H1 (cell line): Measurements from ENCODE around the gene MAP10. TPM values are rescaled to one million over a fixed set of nuclear protein-coding genes. Genes with fewer than 3 reads are reported as not detected.

Experiments used
- CTCF ChIA-PET: fragments of 300-600 bp; sonication (Branson Sonifier 250); formaldehyde crosslinking; loops from one replicate; lab custom pipeline; 2021; ENCODE audit not compliant: partially characterized antibody; lab: Charles Lee
- POLR2A ChIA-PET: fragments of 300-600 bp; sonication (Branson Sonifier 250); formaldehyde crosslinking; loops from one replicate; lab custom pipeline; 2021; ENCODE audit warnings: inconsistent platforms; ENCODE audit not compliant: partially characterized antibody; lab: Charles Lee
- DNase-seq, 2 experiments: peaks; one replicate each; pipeline versions ENCODE4 v3.0.0 to v3.0.0-alpha.2; 2010 to 2022; ENCODE audit warnings: low spot score in 2 of 2, low read depth in 1 of 2, mixed read lengths in 1 of 2
- FAIRE-seq: peaks from 2 replicates; lab custom pipeline; 2011; peaks lifted over from hg19 to GRCh38; lab: Jason Lieb, UNC
- H2AFZ ChIP-seq: 2 replicates; pipeline ENCODE4 v1.8.1; 2012; ENCODE audit warnings: low read length, inconsistent platforms
- H2AK5ac ChIP-seq: 2 replicates; pipeline ENCODE4 v1.6.1; 2013; ENCODE audit warnings: low read depth, low read length
- H2BK120ac ChIP-seq: replicated peaks from 2 replicates; pipeline ENCODE3; 2013; ENCODE audit warnings: low read depth, low read length, inconsistent platforms
- H2BK12ac ChIP-seq: 2 replicates; pipeline ENCODE4 v1.6.1; 2013; ENCODE audit warnings: low read depth, low read length
- H2BK15ac ChIP-seq: 2 replicates; pipeline ENCODE4 v1.6.1; 2013; ENCODE audit warnings: low read length
- H2BK20ac ChIP-seq: 2 replicates; pipeline ENCODE4 v1.6.1; 2013; ENCODE audit warnings: low read length
- H2BK5ac ChIP-seq: 2 replicates; pipeline ENCODE4 v1.6.1; 2013; ENCODE audit warnings: low read depth, low read length
- H3K14ac ChIP-seq: 2 replicates; pipeline ENCODE4 v1.6.1; 2013; ENCODE audit warnings: inconsistent platforms; ENCODE audit not compliant: insufficient read length
- H3K18ac ChIP-seq: 2 replicates; pipeline ENCODE4 v1.6.1; 2013; ENCODE audit warnings: low read length; ENCODE audit errors: extremely low read depth
- H3K23ac ChIP-seq: 2 replicates; pipeline ENCODE4 v1.6.1; 2013; ENCODE audit warnings: inconsistent platforms; ENCODE audit not compliant: insufficient read length
- H3K23me2 ChIP-seq: 2 replicates; pipeline ENCODE4 v1.6.1; 2013; ENCODE audit warnings: low read depth, low read length
- H3K27ac ChIP-seq: 2 replicates; pipeline ENCODE4 v1.6.1; 2011; ENCODE audit warnings: low read depth, low read length, inconsistent platforms
- H3K27me3 ChIP-seq, 4 experiments: replicated peaks in 1 of 4; 1 replicate in 1 of 4; 2 replicates in 3 of 4; pipeline versions ENCODE4 v1.6.1 to v1.8.1; 2011 to 2013; ENCODE audit warnings: low read length in 3 of 4, mild to moderate bottlenecking in 3 of 4, inconsistent platforms in 2 of 4, mixed read lengths in 2 of 4, moderate library complexity in 1 of 4; ENCODE audit not compliant: control insufficient read depth in 3 of 4, insufficient read depth in 3 of 4; ENCODE audit errors: extremely low read depth in 1 of 4
- H3K36me3 ChIP-seq, 4 experiments: 2 replicates each; pipeline versions ENCODE4 v1.6.1 to v1.8.1; 2011 to 2013; ENCODE audit warnings: mild to moderate bottlenecking in 4 of 4, low read length in 3 of 4, moderate library complexity in 2 of 4, control low read depth in 1 of 4, inconsistent platforms in 1 of 4; ENCODE audit not compliant: insufficient read depth in 4 of 4, control insufficient read depth in 2 of 4
- H3K4ac ChIP-seq: replicated peaks from 2 replicates; pipeline ENCODE3; 2013; ENCODE audit warnings: low read length, low read depth, mixed read lengths, inconsistent platforms; ENCODE audit not compliant: insufficient read length
- H3K4me1 ChIP-seq, 4 experiments: replicated peaks in 1 of 4; 1 replicate in 1 of 4; 2 replicates in 3 of 4; pipeline versions ENCODE4 v1.6.1 to v1.8.1; 2011 to 2013; ENCODE audit warnings: low read length in 3 of 4, inconsistent platforms in 2 of 4, mixed read lengths in 1 of 4; ENCODE audit not compliant: insufficient read depth in 4 of 4, control insufficient read depth in 3 of 4
- H3K4me2 ChIP-seq, 2 experiments: 2 replicates each; pipeline versions ENCODE4 v1.6.1 to v1.8.1; 2011 to 2013; ENCODE audit warnings: low read depth in 2 of 2, low read length in 2 of 2, control low read depth in 1 of 2, inconsistent platforms in 1 of 2, mild to moderate bottlenecking in 1 of 2; ENCODE audit not compliant: insufficient read depth in 1 of 2
- H3K4me3 ChIP-seq, 4 experiments: fragments of 200-600, 300-600 bp in 1 of 4; sonication (generic), shearing (Covaris generic), sonication (Bioruptor Twin) in 1 of 4; 2 replicates each; pipeline versions ENCODE4 v1.5.1 to v1.8.1; 2011 to 2016; ENCODE audit warnings: low read length in 4 of 4, low read depth in 3 of 4, control low read depth in 2 of 4, inconsistent platforms in 2 of 4, mild to moderate bottlenecking in 2 of 4, mixed read lengths in 1 of 4, moderate library complexity in 1 of 4; ENCODE audit not compliant: insufficient read depth in 2 of 4; ENCODE audit errors: extremely low read depth in 1 of 4
- H3K56ac ChIP-seq: replicated peaks from 2 replicates; pipeline ENCODE3; 2013; ENCODE audit warnings: low read depth, mild to moderate bottlenecking, mixed read lengths, low read length, inconsistent platforms; ENCODE audit not compliant: insufficient read length
- H3K79me1 ChIP-seq: 2 replicates; pipeline ENCODE4 v1.6.1; 2013; ENCODE audit warnings: low read depth, low read length, control low read depth
- H3K79me2 ChIP-seq, 2 experiments: 2 replicates each; pipeline versions ENCODE4 v1.6.1 to v1.8.1; 2012 to 2013; ENCODE audit warnings: low read length in 2 of 2, mild to moderate bottlenecking in 2 of 2, inconsistent platforms in 1 of 2; ENCODE audit not compliant: insufficient read depth in 2 of 2, control insufficient read depth in 1 of 2
- H3K9ac ChIP-seq, 4 experiments: replicated peaks in 1 of 4; 1 replicate in 1 of 4; 2 replicates in 3 of 4; pipeline versions ENCODE4 v1.6.1 to v1.8.1; 2011 to 2013; ENCODE audit warnings: low read depth in 3 of 4, low read length in 3 of 4, control low read depth in 2 of 4, mild to moderate bottlenecking in 2 of 4, moderate library complexity in 2 of 4, inconsistent platforms in 1 of 4; ENCODE audit errors: extremely low read depth in 1 of 4
- H3K9me3 ChIP-seq, 2 experiments: 2 replicates each; pipeline versions ENCODE4 v1.6.1 to v1.8.1; 2012 to 2013; ENCODE audit warnings: mild to moderate bottlenecking in 2 of 2, moderate library complexity in 2 of 2, control low read depth in 1 of 2, inconsistent platforms in 1 of 2, low read depth in 1 of 2, low read length in 1 of 2, mixed read lengths in 1 of 2; ENCODE audit not compliant: insufficient read depth in 2 of 2
- H4K20me1 ChIP-seq, 2 experiments: replicated peaks in 1 of 2; 2 replicates each; pipeline versions ENCODE3 to v1.8.1; 2011 to 2013; ENCODE audit warnings: inconsistent platforms in 2 of 2, low read length in 2 of 2, mild to moderate bottlenecking in 1 of 2; ENCODE audit not compliant: insufficient read depth in 2 of 2, control insufficient read depth in 1 of 2
- H4K5ac ChIP-seq: 2 replicates; pipeline ENCODE4 v1.6.1; 2013; ENCODE audit warnings: low read length, low read depth, mixed read lengths, inconsistent platforms; ENCODE audit not compliant: insufficient read length
- H4K8ac ChIP-seq: 2 replicates; pipeline ENCODE4 v1.8.0; 2013; ENCODE audit warnings: mild to moderate bottlenecking, moderate library complexity, low read length, inconsistent platforms; ENCODE audit not compliant: insufficient read depth; ENCODE audit errors: extremely low read depth
- H4K91ac ChIP-seq: replicated peaks from 2 replicates; pipeline ENCODE3; 2013; ENCODE audit warnings: low read length, mixed read lengths, inconsistent platforms; ENCODE audit not compliant: insufficient read length
- BCL11A ChIP-seq, 2 experiments: IDR thresholded peaks; one replicate each; pipeline ENCODE4 v1.6.1; 2011; ENCODE audit warnings: low read depth in 2 of 2, low read length in 2 of 2, mild to moderate bottlenecking in 2 of 2
- BRCA1 ChIP-seq: IDR thresholded peaks from 2 replicates; pipeline ENCODE4 v1.6.1; 2012; ENCODE audit warnings: low read depth, low read length, improper control_type of control experiment
- FOSL1 ChIP-seq: IDR thresholded peaks from 2 replicates; pipeline ENCODE4 v1.6.1; 2011; ENCODE audit warnings: mild to moderate bottlenecking, low read depth, low read length, moderate library complexity; ENCODE audit not compliant: insufficient read depth
- GTF2F1 ChIP-seq: IDR thresholded peaks from 2 replicates; pipeline ENCODE4 v1.6.1; 2012; ENCODE audit warnings: low read depth, low read length, improper control_type of control experiment, borderline replicate concordance
- KDM5A ChIP-seq: fragments of 200-600 bp; IDR thresholded peaks from 2 replicates; pipeline ENCODE4 v1.7.1; 2012; ENCODE audit warnings: mild to moderate bottlenecking, low read length, inconsistent platforms, mixed read lengths
- MAX ChIP-seq: IDR thresholded peaks from 2 replicates; pipeline ENCODE4 v1.6.1; 2012; ENCODE audit warnings: inconsistent platforms
- POLR2AphosphoS5 ChIP-seq: IDR thresholded peaks from 2 replicates; pipeline ENCODE4 v1.6.1; 2011; ENCODE audit warnings: low read depth, low read length
- POU5F1 ChIP-seq: IDR thresholded peaks from 2 replicates; pipeline ENCODE4 v1.6.1; 2011; ENCODE audit warnings: low read depth, mild to moderate bottlenecking, low read length, moderate library complexity
- RFX5 ChIP-seq: IDR thresholded peaks from 2 replicates; pipeline ENCODE4 v1.6.1; 2011; ENCODE audit warnings: low read depth, low read length, improper control_type of control experiment, borderline replicate concordance
- SUZ12 ChIP-seq: fragments of 200-600 bp; sonication (generic); IDR thresholded peaks from 2 replicates; pipeline ENCODE4 v1.6.1; 2012; ENCODE audit warnings: mild to moderate bottlenecking, inconsistent platforms, low read length, moderate library complexity, mixed read lengths
- TBP ChIP-seq: IDR thresholded peaks from 2 replicates; pipeline ENCODE4 v1.6.1; 2011; ENCODE audit warnings: low read depth, low read length, improper control_type of control experiment
- TCF12 ChIP-seq: IDR thresholded peaks from 2 replicates; pipeline ENCODE4 v1.6.1; 2011; ENCODE audit warnings: low read depth, mild to moderate bottlenecking, low read length
- YY1 ChIP-seq: IDR thresholded peaks from 2 replicates; pipeline ENCODE4 v1.6.1; 2011; ENCODE audit warnings: low read depth, mild to moderate bottlenecking, low read length
- WGBS, 2 experiments: shearing (Covaris generic) in 1 of 2; methylation state at CpG; one replicate each; pipeline versions ENCODE4 v1.1.6 to v1.1.7; 2013 to 2015; ENCODE audit warnings: low lambda C conversion rate in 2 of 2, mixed read lengths in 2 of 2, inconsistent platforms in 1 of 2, low coverage in 1 of 2, missing lambda C conversion rate in 1 of 2; ENCODE audit not compliant: insufficient replicate concordance in 2 of 2, insufficient coverage in 1 of 2, insufficient read length in 1 of 2; ENCODE audit errors: extremely low coverage in 1 of 2, missing lambda C conversion rate in 1 of 2; 5-methylcytosine and 5-hydroxymethylcytosine counted together
- polyA plus RNA-seq, 7 experiments: library from polyadenylated mRNA; depleted of rRNA in 3 of 7; stranded (reverse) in 5 of 7; unstranded in 2 of 7; fragments of >200 nt in 5 of 7; fragments of 200-250 nt in 2 of 7; gene quantifications; 1 replicate in 5 of 7; 2 replicates in 1 of 7; 4 replicates in 1 of 7; pipeline versions ENCODE4 v1.2.1 to v1.2.3, GENCODE V29; 2011 to 2013; ENCODE audit warnings: missing spikeins in 2 of 7, mixed read lengths in 2 of 7
- total RNA-seq: library from RNA; stranded (reverse); fragmentation: NEBNext Ultra II Directional; extraction: Animal tissue kit (Norgen Biotek cat#: 25700); gene quantifications from 2 replicates; pipeline ENCODE4 v1.2.1, GENCODE V29; 2021

The MAP10 gene
- total and polyA plus RNA-seq, 2 of the 8 experiments (the other 6 are each of a cell fraction or from before 2014, with no cell fraction given), result 1.5 to 3.5 TPM

- WGBS, 2 experiments, result 82% methylated on average over 3 of the region's 3 CpGs; no CpG with 5 or more reads in 1 of the 2 experiments
- no peak overlapping the region for H3K4me3 ChIP-seq
- H3K56ac ChIP-seq, result no peak overlapping the region
- no peaks in the 10 kb centered on the region for H3K79me1 ChIP-seq
- no peak overlapping the region for H3K18ac ChIP-seq
- ChIA-PET POLR2A (no interaction called here), CTCF (interaction anchor here (1.3 kb wide), 1 partner anchor 157 kb away, joined by 6 read pairs; no protein-coding TSS in a partner anchor)
- H3K27me3 ChIP-seq, result no peaks in the 10 kb centered on the region
- no peak overlapping the region for H3K14ac ChIP-seq
- H3K36me3 ChIP-seq, result no peaks in the 10 kb centered on the region
- no peak overlapping the region for H2AK5ac ChIP-seq
- H2BK5ac ChIP-seq, result no peak overlapping the region
- no peaks in the 10 kb centered on the region for H4K20me1 ChIP-seq
- H3K27ac ChIP-seq, result no peak overlapping the region
- H3K9me3 ChIP-seq, result no peaks in the 10 kb centered on the region
- FAIRE-seq, result no peak
- no peak overlapping the region for H2BK20ac ChIP-seq
- no peak overlapping the region for H2AFZ ChIP-seq
- no peak for DNase-seq
- H3K23me2 ChIP-seq, result peaks cover 2% of the 10 kb centered on the region; the same call in 1 of the 2 replicates
- H3K79me2 ChIP-seq, result no peaks in the 10 kb centered on the region
- no peak overlapping the region for H3K9ac ChIP-seq
- H3K23ac ChIP-seq, result no peak overlapping the region
- H3K4me2 ChIP-seq, result no peak overlapping the region
- no peak overlapping the region for H4K91ac ChIP-seq
- no peak overlapping the region for H4K5ac ChIP-seq
- no peak overlapping the region for H2BK15ac ChIP-seq
- H3K4me1 ChIP-seq, result no peaks in the 10 kb centered on the region
- no peak overlapping the region for H3K4ac ChIP-seq
- H4K8ac ChIP-seq, result no peak overlapping the region
- no peak overlapping the region for H2BK120ac ChIP-seq
- no peak overlapping the region for H2BK12ac ChIP-seq
- TF ChIP-seq TCF12 (no peak), BRCA1 (no peak), GTF2F1 (no peak), RFX5 (no peak), POLR2AphosphoS5 (no peak), BCL11A (IDR thresholded peaks at IDR 0.05; ENCODE audit: low read depth in 2 of 2, low read length in 2 of 2) (no peak), SUZ12 (no peak), KDM5A (no peak), FOSL1 (no peak), MAX (no peak), YY1 (no peak), POU5F1 (no peak), TBP (no peak)
Observed at GRCh38 chr1:232793944-232794343, 11.3 kb upstream of the MAP10 start.
